NCI-H345 treated with DMSO at 0.1 percent for 48 hours (cell line): ENCODE measurements around the gene HGS.
A peak's percentile ranks its signal among the peaks of the same experiment; 100 is the strongest.

Source experiments
- DNase-seq: peaks from one replicate; lab custom pipeline; 2025; ENCODE audit not compliant: unreplicated experiment; lab: John Stamatoyannopoulos, UW

The HGS gene

DNA sequence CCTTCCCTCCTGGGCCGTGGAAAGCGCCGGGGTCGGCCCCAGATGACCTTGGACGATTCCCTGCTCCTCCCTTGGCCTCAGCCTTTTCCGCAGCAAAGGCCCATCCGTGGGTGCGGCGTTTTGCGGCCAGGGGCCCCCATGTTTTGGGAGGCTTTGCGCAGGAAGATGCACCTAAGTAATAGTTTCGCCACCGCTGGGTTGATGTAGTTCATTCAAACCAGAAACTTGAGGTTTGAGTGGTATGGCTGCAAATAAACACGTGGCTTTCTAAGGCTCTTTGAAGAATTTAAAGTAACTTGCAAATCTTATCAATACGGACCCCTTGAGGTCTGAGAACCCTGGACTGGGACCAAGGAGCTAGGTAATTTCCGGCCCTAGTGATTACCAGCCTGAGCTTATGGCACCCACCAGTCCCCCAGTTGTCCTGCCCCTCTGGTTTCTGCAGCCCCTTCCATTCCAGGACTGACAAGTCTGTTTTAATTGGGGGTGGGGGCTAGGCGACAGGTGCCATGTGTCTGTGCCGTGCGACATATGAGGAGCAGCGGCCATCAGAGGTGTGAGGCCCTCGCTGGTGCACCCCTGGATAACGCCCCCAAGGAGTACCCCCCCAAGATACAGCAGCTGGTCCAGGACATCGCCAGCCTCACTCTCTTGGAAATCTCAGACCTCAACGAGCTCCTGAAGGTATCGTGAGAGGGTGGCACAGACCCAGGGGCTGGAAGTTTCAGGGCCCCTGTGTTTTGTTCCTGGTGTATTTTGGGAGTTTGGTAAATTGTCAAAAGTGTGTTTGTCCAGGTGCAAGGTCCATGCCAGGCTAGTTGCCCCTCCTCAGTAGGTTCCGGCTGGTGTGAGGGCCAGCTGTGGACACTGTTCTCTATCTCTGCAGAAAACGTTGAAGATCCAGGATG is 20.2 kb downstream of the HGS start:
- no peak for DNase-seq

- DNase-seq: no peak
These were observed 21.9 kb downstream of the HGS start for GRCh38 chr17:81705518-81706231.

DNA sequence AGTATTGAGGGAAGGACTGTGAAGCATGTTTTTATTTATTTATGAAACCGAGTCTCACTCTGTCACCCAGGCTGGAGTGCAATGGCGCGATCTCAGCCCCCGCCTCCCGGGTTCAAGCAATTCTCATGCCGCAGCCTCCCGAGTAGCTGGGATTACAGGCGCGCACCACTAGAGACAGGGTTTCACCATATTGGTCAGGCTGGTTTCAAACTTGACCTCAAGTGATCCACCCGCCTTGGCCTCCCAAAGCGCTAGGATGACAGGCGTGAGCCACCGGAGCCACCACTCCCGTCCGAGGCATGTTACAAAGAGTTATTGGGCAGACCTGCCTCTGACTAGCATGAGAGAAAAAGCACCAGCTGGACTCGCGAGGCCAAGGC is 22.4 kb downstream of the HGS start:
- no peak for DNase-seq

GRCh38 chr17:81706757-81707624 is 23.2 kb downstream of the HGS start:
- no peak for DNase-seq

DNA sequence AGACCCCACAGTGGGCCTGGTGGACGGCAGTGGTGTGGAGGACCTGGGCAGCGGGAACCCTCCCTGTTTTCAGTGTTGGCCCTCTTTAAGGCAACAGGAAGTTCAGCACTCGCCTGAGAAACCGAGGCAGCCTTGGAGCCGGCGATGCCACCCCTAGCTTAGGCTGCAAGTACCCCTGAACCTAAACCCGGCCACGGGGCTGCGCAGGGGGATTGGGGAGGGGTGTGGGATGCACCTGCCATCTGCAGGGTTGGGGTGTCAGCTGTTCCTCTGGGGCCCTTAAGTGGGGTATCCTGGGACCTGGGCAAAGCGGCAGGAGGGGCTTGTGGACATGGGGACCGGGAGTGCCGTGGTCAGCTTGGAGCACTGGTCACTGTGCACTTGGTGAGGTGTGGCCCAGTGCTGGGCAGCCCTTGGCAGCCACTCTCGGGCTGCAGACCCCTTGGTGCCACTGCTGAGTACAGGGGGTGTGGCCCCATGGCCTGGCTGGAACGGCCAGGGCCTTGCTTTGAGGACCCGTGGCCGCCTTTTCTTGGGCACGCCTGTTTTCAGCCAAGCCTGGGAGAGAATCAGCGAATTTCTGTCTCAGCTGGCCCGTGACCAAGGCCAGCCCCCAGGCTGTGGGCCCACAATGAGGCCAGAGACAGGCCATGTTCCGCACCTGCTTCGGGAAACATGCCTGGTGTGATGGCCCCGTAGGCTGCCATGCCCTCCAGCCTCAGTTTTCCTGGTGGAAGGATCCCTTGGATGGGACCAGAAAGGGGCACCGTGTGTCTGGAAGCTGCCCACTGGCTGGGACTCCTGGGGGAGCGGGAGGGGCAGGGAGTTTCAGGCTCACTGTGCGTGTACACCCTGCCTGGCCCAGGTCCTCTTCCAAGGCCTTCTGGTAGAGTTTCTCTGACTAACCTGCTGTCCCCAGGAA is 24.2 kb downstream of the HGS start:
- DNase-seq: no peak

GRCh38 chr17:81708739-81709185 is 25.0 kb downstream of the HGS start:
- DNase-seq: no peak

- DNase-seq: no peak
These were observed 26.9 kb downstream of the HGS start for GRCh38 chr17:81710514-81711308.

- DNase-seq: peak; percentile 80
These were observed 28.1 kb downstream of the HGS start, which contains the start of gene SLC25A10 for GRCh38 chr17:81711814-81712467. SLC25A10 (plus strand) TSS chr17:81712284; CDS start chr17:81712427, 143 bp downstream.

DNA sequence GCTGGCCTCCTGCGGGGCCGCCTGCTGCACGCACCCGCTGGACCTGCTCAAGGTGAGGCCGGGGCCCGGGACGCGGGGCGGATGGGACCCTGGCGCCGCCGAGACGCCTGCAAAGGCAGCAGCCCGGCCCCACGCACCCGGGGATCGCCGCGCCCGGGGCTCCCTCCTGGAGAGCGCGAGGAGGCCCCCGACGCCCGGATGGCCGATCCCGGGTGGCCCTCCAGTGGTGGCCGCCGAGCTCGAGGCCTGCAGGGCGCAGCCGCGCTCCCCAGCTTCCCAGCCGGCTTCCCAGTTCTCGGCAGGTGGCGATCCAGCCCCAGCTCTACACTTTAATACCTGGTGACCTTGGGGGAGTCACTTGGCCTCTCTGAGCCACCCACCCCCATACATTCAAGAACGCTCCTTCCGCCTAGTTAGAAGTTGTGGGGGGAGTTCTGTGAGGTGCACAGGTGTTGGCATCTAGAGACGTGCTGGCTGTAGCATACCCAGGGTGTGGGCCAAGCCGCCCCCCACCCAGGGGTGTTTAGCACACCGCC is 28.7 kb downstream of the HGS start:
- no peak for DNase-seq

- no peak for DNase-seq
These were observed 29.3 kb downstream of the HGS start for GRCh38 chr17:81713004-81713555.

DNA sequence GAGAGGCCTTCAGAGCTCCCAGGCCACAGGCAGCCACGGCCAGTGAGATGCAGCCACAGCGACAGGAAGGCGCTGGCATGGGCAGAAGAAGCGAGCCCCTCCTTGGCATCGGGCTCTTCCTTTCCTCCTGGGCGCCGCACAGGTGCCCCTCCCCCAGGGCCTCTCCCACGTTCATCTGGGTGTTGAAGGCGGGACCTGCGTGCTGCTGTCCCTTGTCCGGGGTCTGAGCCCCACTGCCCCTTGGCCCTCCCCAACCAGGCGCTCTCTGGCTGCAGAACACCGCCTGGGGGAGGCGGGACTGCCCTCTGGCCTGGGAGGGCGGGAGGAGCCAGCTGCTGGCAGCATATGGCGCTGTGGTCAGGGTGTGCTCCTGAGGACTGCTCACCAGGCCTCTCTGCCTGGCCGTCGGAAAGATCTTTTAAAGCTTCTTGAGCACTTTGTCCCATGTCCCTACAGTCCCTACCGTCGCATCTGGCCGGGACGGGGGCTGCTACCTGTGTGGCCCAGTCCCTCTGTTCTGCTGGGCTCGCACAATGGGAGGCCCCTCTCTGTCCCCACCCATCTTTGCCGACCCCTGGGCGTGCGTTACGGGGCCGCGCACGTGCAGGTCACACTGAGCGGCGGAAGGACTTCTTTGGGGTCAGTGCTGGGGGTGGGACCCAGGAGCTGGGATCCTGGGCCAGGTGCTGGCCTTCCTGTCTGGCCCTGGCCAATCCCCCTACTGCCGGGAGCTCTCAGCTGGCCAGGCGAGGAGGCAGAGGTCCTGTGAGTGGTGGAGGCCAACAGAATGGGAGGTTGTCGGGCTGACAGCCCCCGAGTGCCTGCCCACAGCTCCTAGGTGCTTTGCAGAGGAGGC is 30.0 kb downstream of the HGS start:
- no peak for DNase-seq

GRCh38 chr17:81714412-81715106 is 30.7 kb downstream of the HGS start:
- DNase-seq: no peak

DNA sequence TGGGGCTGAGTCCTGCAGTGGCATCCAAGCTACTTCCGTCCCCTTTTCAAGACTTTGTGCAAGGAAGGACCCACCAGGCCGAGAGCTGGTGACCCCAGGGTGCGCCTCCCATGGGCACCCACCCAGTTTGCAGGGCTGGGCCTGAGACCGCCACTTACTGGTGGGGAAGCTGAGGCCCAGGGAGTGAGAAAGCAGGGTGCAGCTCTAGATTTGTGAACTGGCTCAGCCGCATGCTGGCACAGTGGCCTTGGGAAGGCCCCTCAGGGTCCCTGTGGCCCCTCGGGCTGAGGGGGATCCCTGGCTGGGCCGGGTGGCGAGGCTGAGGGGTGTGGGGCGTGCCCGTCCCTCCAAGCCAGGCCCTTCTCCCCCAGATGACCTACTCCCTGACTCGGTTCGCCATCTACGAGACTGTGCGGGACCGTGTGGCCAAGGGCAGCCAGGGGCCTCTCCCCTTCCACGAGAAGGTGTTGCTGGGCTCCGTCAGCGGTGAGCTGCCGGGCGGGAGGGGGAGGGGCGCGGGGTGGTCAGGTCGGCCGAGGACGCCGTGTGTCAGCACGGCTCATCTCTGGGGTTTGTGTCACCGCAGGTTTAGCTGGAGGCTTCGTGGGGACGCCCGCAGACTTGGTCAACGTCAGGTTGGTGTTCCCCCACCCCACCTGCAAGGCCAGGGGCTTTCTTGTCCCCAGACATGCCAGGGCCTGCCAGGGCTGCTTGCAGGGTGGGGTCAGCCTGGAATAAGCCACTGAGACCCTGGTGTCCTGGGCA is 31.5 kb downstream of the HGS start:
- no peak for DNase-seq

- DNase-seq: no peak
These were observed 32.3 kb downstream of the HGS start for GRCh38 chr17:81715872-81716673.

GRCh38 chr17:81716674-81716996 is 32.8 kb downstream of the HGS start:
- no peak for DNase-seq
